Activated T-helper 1 cell treated with anti-CD3 and anti-CD28 coated beads, Interleukin-2, amount 50 U/mL, for 16 hours (primary cell): Measurements from ENCODE around the gene SNX25.
"Not testable (repeated sequence)": the region's sequence is repeated elsewhere in the genome, so short reads cannot be mapped to it uniquely, and the experiment has no call there.

ENCODE experiments used
- DNase-seq, 2 donors: peaks; one replicate each; pipeline ENCODE4 v3.0.0-alpha.2; 2020; ENCODE audit warnings: low read depth in 1 of 2, low spot score in 1 of 2

The SNX25 gene

GRCh38 chr4:185298728-185299430 is 89.5 kb downstream of the SNX25 start:
- no peak for DNase-seq

DNA sequence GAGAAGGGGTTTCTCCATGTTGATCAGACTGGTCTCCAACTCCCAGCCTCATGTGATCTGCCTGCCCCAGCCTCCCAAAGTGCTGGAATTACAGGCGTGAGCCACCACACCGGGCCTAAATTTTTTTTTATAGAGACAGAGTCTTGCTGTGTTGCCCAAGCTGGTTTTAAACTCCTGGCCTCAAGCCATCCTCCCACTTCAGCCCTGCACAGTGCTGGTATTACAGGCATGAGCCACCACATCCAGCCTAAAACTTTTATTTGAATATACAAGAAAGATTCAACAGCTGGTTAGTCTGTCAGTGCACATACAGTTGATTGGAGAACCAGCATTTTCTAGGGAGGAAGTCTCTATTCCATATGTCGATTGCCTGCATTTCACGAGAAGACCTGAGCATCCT is 95.1 kb downstream of the SNX25 start:
- DNase-seq, result no peak

DNA sequence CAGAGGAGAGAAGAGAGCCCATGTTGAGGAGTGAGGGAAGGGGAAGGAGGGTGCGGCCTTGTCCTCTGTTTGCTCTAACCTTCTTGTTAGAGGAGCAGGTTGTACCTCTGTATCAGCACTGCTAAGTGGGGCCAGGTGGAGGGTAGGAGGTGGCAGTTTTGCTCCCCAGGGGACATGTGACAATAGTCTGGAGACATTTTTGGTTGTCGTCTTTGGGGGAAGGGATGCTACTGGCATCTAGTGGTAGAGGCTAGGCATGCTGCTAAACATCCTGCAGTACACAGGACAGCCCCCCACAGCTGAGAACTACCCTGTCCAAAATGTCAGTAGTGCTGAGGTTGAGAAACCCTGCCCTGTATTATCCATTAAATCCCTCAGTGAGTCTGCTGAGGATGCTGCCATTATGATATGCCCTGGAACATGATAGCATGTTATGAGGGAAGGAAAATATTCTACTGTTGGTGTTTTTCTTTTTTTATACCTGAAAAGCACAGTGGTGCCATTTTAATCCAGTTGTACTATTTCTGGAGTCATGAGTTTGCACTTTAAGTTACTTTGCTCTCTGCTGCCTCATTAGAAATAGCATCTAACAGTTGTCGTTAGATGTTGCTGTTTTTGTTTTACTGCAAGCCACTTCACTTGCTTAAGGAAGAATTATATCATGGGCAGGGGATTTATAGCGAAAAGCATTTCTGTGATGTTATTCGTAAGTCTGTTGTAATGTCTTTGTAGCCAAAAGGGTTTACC is 95.7 kb downstream of the SNX25 start:
- no peak for DNase-seq

DNA sequence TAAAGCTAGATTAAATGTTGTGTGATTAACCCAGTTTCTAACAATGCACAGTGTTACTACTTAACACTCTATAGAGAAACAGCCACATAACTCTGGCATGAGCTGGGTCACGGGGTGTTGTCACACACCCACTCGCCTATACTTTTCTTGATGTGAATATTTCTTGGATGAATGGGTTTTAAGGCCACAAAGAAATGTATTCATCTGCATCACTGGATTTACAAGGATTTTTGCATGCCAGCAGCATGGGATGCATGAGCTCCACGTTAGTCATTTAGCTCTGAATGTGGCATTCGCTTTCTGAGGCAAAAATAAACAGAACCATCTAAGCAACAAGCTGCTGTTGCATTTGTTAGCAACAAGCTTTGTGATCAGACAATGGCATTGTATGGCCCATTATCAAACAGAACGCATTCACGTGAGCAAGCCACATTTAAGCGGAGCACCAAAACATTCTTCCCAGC is 96.6 kb downstream of the SNX25 start:
- DNase-seq, result no peak

- no peak for DNase-seq
Measured at GRCh38 chr4:185307136-185307950, 97.9 kb downstream of the SNX25 start.

GRCh38 chr4:185309770-185310169 is 100.4 kb downstream of the SNX25 start:
- no peak for DNase-seq

DNA sequence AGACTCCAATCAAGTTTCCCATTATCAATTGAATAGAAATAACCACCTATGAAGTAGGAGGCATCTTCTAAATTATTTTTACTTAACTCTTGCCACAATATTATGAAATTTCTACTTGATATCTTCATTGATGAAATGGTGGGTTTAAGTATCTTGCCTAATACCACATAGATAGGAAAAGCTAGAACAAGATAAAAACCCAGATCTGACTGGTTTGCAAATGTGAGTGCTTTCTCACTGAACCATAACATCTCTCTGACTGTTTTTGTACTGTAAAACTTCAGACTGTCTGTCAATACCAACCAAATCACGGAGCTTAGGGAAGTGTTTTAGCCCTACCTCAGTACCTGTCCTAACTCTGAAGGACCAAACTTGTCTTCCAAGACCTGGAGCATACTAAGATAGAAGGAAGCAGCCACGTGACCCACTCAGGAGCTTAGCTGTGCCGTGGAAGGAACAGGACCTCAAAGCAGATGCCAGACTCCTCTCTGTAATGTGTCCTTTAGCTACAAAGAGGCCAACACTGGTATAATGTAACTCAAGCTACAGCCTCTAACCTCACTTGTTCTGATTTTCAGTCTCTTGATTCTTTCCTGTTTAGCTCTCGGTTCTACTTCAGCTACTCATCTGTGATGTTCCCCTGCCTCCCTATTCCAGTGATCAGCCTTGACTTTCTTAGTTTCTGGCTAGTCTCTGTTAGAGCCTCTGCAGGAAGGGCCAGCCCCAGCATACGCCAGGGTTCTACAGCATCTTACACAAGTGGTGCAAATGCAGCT is 101.9 kb downstream of the SNX25 start:
- DNase-seq, result no peak

- DNase-seq, result no peak
Measured at GRCh38 chr4:185312699-185313098, 103.3 kb downstream of the SNX25 start.

- DNase-seq, result not testable (repeated sequence)
Measured at GRCh38 chr4:185317462-185317861, 108.1 kb downstream of the SNX25 start.

- DNase-seq, result no peak
Measured at GRCh38 chr4:185317880-185318279, 108.5 kb downstream of the SNX25 start.

GRCh38 chr4:185318679-185319078 is 109.3 kb downstream of the SNX25 start:
- no peak for DNase-seq

DNA sequence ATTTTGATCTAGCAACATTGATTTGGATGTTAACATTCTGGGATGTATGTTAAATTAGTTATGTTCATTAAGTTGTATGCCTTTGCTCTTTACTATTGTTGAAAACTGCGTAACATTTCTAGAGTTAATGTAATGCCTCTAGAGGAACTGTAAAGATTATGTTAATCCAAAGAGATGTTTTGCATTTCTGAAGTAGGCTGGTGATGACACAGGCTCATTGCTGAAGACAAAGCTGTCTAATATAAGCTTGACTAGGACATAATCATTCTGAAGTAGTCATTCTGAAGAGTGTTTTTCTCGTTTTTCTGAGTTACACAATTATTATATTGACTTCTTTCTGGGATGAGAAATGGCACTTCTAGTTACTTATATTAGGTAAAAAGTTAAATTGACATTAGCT is 113.4 kb downstream of the SNX25 start:
- no peak for DNase-seq

GRCh38 chr4:185323606-185324005 is 114.2 kb downstream of the SNX25 start:
- DNase-seq, result no peak

DNA sequence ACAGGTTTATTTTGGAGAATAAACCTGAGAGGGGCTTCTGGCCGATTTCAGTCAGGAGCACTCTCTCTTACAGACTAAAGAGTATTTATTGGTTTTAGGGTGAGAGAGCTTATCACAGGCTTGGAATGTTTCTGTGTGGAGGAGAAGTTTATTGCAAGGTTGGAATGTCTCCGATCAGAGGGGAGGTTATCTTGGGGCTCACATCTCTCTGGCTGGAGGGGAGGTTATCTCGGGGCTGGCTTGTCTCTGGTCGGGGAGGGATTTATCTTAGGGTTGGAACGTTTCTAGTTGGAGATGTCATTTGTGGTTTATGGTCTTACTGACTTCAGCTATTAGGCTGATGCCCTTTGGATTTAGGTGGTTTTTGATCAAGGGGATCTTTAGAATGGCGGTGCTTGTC is 115.0 kb downstream of the SNX25 start:
- not testable (repeated sequence) for DNase-seq

DNA sequence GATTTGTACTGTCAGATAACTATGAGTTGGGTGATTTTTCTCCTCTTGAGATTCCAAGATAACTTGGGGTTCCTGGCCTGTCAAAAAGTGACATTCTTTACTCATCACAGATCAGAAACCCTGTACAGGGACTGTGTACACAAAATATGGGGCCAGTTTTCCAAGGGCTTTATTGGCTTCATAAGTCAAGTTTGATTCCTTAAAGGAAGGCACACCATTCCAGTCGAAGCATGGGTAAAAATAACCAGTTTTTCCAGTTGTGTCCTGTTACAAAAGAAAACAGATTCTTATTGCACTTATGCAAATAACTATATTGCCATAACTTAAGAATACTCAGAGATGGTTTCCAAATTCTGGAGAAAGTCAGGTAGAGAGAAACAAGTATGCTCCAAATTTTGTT is 116.3 kb downstream of the SNX25 start:
- not testable (repeated sequence) for DNase-seq

DNA sequence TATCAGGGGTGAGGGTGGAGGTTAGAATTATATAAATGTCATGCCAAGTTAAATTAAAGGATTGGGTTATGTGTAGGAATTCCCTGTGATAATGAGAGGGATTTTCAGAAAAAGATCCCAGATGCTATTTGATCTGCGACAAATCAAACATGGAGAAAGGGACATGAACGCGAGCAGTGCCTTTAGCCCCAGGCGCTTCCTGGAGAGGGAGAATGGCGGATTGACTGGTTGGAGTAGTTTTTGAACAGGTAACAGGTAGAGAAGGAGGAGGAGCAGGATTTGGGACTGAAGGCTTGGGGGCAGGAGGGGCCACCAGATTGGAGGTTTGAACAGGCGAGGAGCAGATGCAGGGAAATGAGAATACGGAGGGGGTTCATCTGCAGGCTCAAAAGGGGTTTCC is 119.2 kb downstream of the SNX25 start:
- DNase-seq, result no peak

GRCh38 chr4:185329879-185330510 is 120.6 kb downstream of the SNX25 start:
- not testable (repeated sequence) for DNase-seq

DNA sequence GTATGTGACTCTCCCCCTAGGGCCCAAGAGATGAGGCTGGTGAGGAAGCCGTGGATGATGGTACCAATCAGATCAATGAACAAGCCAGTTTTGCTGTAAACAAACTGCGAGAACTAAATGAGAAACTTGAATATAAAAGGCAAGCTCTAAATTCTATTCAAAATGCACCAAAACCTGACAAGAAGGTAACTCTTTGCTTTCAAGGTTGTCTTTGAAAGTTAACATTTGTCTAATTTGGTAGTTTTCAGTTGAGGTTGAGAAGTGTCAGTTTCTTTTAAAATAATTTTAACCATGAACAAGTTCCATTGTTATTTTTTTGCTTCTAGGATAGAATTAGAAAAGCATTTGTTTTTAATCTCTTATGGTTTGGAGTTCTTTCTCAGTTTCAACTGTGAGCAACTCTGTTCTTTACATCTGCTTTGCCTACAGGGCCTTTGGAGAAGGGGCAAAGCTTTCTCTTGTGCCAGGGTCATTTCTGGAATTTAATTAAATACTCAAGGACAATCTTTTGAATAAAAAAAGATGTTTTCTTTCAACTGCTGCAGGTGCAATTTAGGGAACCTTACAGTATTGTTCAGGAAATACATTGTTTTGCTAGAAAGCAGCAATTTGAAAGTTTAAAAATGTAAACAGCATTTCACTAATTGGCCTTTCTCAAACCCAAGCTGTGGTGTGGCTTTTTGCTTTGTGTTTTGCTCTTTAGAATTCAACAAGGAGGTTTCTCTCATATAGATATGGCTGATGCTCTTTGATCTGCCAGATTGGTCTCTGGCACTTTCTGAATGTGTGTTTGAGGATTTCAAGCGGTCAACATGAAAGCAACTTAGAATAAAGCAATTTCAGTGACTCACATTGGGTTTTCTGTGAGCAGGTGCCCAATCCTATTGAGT is 123.4 kb downstream of the SNX25 start:
- DNase-seq, result no peak

DNA sequence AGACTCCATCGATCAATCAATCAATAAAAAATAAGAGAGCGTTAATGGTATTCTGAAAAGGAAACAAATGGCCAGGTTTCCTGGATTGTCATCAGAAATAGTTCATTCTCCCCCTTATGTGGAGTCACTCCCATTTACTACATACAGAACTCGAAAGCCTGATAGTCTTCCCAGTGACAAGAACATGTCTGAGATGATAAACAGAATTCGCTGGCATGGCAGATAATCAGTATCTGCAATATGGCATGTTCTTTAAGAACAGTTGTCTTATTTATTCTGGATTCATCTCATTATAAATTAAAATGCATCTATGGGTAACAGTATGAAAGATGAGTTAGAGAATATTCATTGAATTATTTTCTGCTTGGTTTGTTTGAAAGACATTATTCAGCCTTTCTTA is 124.9 kb downstream of the SNX25 start:
- no peak for DNase-seq

DNA sequence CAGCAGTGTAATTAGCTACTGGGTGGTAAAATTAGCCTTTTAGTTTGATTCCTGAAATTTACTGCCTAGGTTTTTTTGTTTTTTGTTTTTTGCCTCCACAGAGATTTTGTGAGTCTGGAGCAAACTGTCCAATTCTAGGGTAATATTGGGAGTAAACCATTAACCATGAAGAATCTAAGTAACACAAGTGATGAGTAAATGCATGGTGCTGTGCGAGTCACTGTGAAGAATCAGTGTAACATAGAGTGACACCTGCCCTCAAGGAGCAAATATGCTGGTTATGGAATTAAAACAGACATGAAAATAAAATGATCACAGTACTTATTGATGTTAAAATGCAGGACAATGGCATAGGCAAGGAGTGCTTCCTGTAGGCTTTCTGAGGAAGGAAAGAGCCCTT is 126.2 kb downstream of the SNX25 start:
- no peak for DNase-seq
